Left renal pelvis (tissue), 4 donors: ENCODE data around the gene EPPIN. TPM values are rescaled to one million over a fixed set of nuclear protein-coding genes. Genes with fewer than 3 reads are reported as not detected.

Experiments
- polyA plus RNA-seq, 4 donors: library from polyadenylated mRNA; unstranded; fragments of 120-200 nt; gene quantifications; one replicate each; pipeline ENCODE4 v1.2.1, GENCODE V29; 2013; ENCODE audit not compliant: insufficient read length in 4 of 4

Gene EPPIN
- polyA plus RNA-seq, 4 donors = 0.13 to 0.50 (median 0.17) TPM; not detected in 1

Other genes starting within 250 kb of the EPPIN start
- gene RBPJL, start 240.6 kb downstream of the EPPIN start, polyA plus RNA-seq = not detected
- gene MATN4, start 239.1 kb downstream of the EPPIN start, polyA plus RNA-seq = 1 to 10 TPM in 1 of 4 donors, under 1 TPM in 3; 0.19 to 3.2 (median 0.41) TPM
- 100 to 1,000 TPM in 3 of 4 donors, 10 to 100 TPM in 1; 36.5 to 173 (median 163) TPM for gene SDC4, start 199.0 kb downstream of the EPPIN start, polyA plus RNA-seq
- gene SYS1, start 184.2 kb downstream of the EPPIN start, polyA plus RNA-seq = 10 to 100 TPM; 27.8 to 32.4 (median 31.9) TPM
- gene TP53TG5, start 169.1 kb downstream of the EPPIN start, polyA plus RNA-seq = 1 to 10 TPM in 2 of 4 donors, under 1 TPM in 2; 0.42 to 1.8 (median 1.2) TPM
- 10 to 100 TPM; 14.4 to 26.6 (median 25.3) TPM for gene DBNDD2, start 139.1 kb downstream of the EPPIN start, polyA plus RNA-seq
- gene PIGT, start 131.3 kb downstream of the EPPIN start, polyA plus RNA-seq = 100 to 1,000 TPM in 2 of 4 donors, 10 to 100 TPM in 2; 98.6 to 102 (median 100) TPM
- 100 to 1,000 TPM in 3 of 4 donors, 10 to 100 TPM in 1; 10.7 to 228 (median 172) TPM for gene WFDC2, start 77.6 kb downstream of the EPPIN start, polyA plus RNA-seq
- gene SPINT3, start 31.8 kb downstream of the EPPIN start, polyA plus RNA-seq = not detected
- gene WFDC6, start 7.9 kb downstream of the EPPIN start, polyA plus RNA-seq = under 1 TPM in 1 of 4 donors, not detected in 3; 0.24 TPM
- gene WFDC8, start 31.9 kb upstream of the EPPIN start, polyA plus RNA-seq = under 1 TPM in 3 of 4 donors, not detected in 1; 0.14 to 0.21 (median 0.14) TPM
- not detected for gene WFDC10A, start 82.3 kb upstream of the EPPIN start, polyA plus RNA-seq
- gene WFDC9, start 83.9 kb upstream of the EPPIN start, polyA plus RNA-seq = not detected
- gene WFDC11, start 122.8 kb upstream of the EPPIN start, polyA plus RNA-seq = not detected
- gene WFDC13, start 154.6 kb upstream of the EPPIN start, polyA plus RNA-seq = under 1 TPM in 1 of 4 donors, not detected in 3; 0.13 TPM
- not detected for gene WFDC10B, start 157.6 kb upstream of the EPPIN start, polyA plus RNA-seq
- gene SPINT4, start 174.9 kb upstream of the EPPIN start, polyA plus RNA-seq = not detected
- 1 to 10 TPM in 3 of 4 donors, under 1 TPM in 1; 0.90 to 1.6 (median 1.3) TPM for gene WFDC3, start 244.5 kb upstream of the EPPIN start, polyA plus RNA-seq
- gene DNTTIP1, start 244.6 kb upstream of the EPPIN start, polyA plus RNA-seq = 10 to 100 TPM; 31.1 to 39.0 (median 34.4) TPM